Activated T-helper 1 cell treated with anti-CD3 and anti-CD28 coated beads, Interleukin-2, amount 50 U/mL, for 16 hours (primary cell): ENCODE data around the gene NEK11.

Experiments
- DNase-seq, 2 donors: peaks; one replicate each; pipeline ENCODE4 v3.0.0-alpha.2; 2020; ENCODE audit warnings: low read depth in 1 of 2, low spot score in 1 of 2

Gene NEK11

DNA sequence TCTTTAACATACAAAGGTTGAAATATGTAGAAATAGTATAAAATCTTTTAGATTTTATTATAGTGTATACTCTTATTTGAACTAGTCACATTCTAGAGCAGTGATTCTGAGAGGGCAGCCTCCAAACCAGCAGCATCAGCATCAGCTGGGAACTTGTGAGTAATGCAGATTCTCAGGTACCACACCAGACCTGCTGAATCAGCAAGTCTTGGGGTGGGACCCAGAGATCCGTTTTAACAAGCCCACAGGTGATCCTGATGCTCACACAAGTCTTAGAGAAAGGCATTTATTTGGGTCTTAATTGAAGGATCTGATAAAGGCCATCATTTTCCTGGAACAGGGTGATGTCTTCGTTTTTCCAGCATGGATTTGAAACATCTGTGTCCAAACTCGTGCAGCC lies 195.9 kb downstream of the NEK11 start:
- no peak for DNase-seq

GRCh38 chr3:131223373-131224289 lies 197.0 kb downstream of the NEK11 start:
- DNase-seq, result no peak

GRCh38 chr3:131224886-131225550 lies 198.3 kb downstream of the NEK11 start:
- DNase-seq, result no peak

DNA sequence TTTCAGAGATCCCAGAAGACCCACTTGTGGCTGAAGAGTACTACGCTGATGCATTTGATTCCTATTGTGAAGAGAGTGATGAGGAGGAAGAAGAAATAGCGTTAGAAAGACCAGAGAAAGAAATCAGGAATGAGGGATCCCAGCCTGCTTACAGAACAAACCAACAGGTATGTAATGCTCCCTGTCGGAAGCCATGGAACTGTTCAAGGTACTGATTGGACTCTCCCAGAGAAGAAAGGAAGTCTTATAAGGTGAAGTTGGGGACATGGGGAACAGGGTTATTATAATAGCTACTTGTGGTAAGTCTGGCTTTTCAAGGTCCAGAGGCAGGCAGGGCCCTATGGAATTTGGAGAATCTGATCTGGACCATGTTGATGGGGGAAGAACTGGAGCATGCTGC lies 201.8 kb downstream of the NEK11 start:
- no peak for DNase-seq

GRCh38 chr3:131231710-131232389 lies 205.2 kb downstream of the NEK11 start:
- no peak for DNase-seq

- no peak for DNase-seq
These were observed 206.1 kb downstream of the NEK11 start for GRCh38 chr3:131232711-131233267.

- DNase-seq, result no peak
These were observed 207.4 kb downstream of the NEK11 start for GRCh38 chr3:131233900-131234668.

- DNase-seq, result no peak
These were observed 209.7 kb downstream of the NEK11 start for GRCh38 chr3:131236421-131236820.

DNA sequence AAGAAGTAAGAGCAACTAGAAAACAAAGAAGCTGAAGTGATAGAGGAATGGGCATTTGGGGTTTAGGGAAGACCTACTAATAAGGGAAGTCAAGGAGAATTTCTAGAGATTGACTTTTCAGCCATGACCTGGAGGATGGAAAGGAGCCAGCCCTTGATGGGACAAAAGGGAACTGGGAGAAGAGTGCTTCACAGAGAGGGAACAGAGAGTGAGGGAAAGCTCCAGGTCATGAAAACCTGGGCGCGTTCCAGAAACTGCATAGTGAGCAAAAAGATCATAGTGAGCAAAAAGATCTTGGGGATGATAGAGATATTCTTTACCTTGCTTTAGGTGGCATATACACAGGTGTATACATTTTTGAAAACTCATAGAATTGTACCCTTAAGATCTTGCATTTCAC lies 211.8 kb downstream of the NEK11 start:
- DNase-seq, result no peak

DNA sequence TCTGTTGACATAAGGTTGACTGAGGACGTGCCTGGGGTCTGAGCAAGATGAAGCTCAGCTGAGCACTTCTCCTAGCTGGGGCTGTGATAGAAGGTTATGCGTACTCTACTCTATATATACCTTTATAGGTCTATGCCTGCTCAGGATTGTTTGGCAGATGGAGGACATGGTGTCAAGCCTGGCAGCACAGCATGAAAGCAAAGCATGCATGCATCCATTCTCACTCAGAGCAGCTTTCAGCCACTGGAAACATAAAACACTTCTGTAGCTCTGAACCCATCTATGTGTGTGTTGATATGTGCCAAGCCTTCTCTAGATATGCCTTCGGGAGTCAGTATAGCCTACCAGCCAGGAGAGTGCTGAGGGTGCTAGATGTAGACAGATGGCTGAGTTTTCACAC lies 212.6 kb downstream of the NEK11 start:
- no peak for DNase-seq

DNA sequence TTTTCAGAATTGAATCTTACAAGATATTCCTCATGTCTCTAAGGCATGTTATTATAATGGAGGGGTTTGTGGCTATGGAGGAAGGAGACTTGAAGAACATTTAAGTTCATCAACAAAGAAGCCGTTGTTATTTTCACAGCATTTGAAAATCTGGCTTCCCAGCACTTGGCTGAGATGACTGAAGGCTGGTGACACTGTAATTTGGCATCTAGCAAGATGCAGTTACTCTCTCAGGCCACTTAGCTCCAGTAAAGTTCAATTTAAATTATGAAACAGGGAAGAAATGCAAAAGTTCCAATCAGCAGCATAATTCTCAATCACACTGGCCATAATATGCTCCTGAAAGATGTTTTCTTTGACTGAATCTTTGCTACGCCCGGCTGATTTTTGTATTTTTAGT lies 215.5 kb downstream of the NEK11 start:
- no peak for DNase-seq

DNA sequence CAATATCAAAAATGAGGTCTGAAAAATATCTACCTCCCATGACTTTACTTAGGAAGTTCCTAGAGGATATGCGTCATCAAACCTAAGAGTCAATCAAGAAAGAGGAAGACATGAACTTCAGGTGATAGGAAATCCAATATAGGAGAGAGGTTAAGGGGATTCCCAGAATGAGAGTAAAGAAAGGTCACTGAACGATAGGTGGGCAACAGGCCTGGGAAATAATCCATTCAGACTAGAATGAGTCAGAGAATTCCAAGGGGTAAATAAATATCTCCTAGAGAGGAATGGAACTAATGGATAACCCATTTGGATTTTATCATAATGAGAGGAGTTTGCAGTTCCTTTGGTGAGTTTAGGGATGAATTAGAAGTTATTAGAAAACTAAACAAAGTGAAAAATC lies 223.8 kb downstream of the NEK11 start:
- no peak for DNase-seq

DNA sequence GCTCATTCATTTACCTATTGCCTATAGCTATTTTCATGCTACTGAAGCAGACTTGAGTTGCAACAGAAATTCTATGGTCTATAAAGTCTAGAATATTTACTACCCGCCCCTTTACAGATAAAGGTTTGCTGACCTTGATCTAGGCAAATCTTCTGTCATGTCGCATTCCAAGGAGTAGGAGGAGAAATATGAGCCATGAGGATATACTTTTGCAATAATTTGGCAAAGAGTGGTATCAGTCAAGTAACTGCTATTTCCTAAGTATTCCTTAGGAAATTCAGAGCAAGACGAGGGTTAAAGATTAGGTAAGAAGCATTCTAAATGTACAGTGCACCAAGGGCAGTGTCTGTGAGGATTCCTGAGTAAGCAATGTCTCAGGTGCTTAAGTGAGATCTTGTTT lies 233.8 kb downstream of the NEK11 start:
- no peak for DNase-seq

GRCh38 chr3:131261104-131261503 lies 234.4 kb downstream of the NEK11 start:
- no peak for DNase-seq

- no peak for DNase-seq
These were observed 248.9 kb downstream of the NEK11 start for GRCh38 chr3:131275556-131275955.

GRCh38 chr3:131277836-131278497 lies 251.3 kb downstream of the NEK11 start:
- no peak for DNase-seq

DNA sequence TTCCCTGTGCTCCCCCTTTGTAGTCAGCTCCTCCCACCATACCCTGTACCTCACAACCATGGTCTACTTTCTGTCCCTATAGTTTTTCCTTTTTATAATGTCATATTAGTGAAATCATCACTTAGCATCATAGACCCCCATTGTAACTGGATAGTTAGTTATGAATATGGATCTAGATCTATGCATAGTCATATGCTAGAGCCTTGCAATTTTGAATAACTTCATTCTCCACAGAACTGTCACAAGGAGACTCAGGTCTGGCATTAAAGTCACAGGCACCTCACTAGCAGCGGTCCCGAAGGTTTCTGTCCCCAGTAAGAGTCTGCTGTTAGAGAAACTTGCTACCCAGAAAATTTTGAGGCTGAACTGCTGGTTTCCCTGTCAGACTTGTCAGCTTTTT lies 252.9 kb downstream of the NEK11 start:
- DNase-seq, result no peak

- DNase-seq, result no peak
These were observed 255.7 kb downstream of the NEK11 start for GRCh38 chr3:131282379-131282778.

DNA sequence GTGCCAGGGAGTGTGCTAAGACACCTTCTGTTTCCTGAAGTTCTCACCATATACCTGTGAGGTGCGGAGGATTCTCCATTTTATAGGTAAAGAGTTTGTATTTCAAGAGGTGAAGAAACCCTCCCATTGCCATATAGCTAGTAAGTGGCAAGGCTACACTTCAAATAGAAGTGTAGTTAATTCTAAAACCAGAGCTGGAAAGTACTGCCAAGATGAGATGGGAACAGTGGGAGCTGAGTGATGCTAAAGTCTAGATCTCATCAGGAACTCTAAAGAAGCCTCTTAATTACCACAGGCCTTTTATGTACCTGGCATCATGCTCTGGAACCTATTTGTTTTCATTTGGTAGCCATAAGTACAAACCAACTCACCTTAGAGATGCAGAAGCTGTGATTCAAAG lies 256.3 kb downstream of the NEK11 start:
- DNase-seq, result no peak

- DNase-seq, result no peak
These were observed 257.2 kb downstream of the NEK11 start for GRCh38 chr3:131283862-131284261.
